ENCODE data around the gene CDKAL1. TPM values are rescaled to one million over a fixed set of nuclear protein-coding genes. Genes with fewer than 3 reads are reported as not detected.

CDKAL1 gene
- polyA plus RNA-seq, 2 of the 4 experiments (the other 2 are of a cell fraction) = 4.7 to 8.3 TPM

GRCh38 chr6:21141616-21142303, 607.5 kb downstream of the CDKAL1 start:
- CTCF ChIA-PET = no interaction called here
- ATAC-seq = no peak

GRCh38 chr6:21142741-21143140, 608.5 kb downstream of the CDKAL1 start:
- Histone ChIP-seq H3K4me2 (no peak overlapping the region), H3K9me3 (no peaks in the 10 kb centered on the region), H3K4me3 (no peak overlapping the region), H3K27ac (no peak overlapping the region), H3K4me1 (no peaks in the 10 kb centered on the region)
- ATAC-seq (no peak), FAIRE-seq (no peak), DNase-seq (ENCODE audit: low read depth in 1 of 2, low spot score in 1 of 2) (no peak)
- POLR2A ChIA-PET = no interaction called here
- WGBS (ENCODE audit: missing lambda C conversion rate) = 87% methylated on average over 3 of the region's 3 CpGs
- TF ChIP-seq HEYL (CRISPR knock-in tag; IDR thresholded peaks at IDR 0.05) (no peak), REST (IDR thresholded peaks at IDR 0.05) (no peak), ZNF302 (CRISPR knock-in tag; IDR thresholded peaks at IDR 0.05) (no peak), ELK1 (IDR thresholded peaks at IDR 0.05; ENCODE audit: low read depth, low read length) (no peak), FOXS1 (CRISPR knock-in tag; IDR thresholded peaks at IDR 0.05) (no peak), CHD2 (IDR thresholded peaks at IDR 0.05; ENCODE audit: low read length, partially characterized antibody) (no peak), RAD21 (conservative IDR thresholded peaks at IDR 0.05 in 1 of 2, IDR thresholded peaks at IDR 0.05 in 1 of 2) (no peak), ZFP36 (IDR thresholded peaks at IDR 0.05; ENCODE audit: borderline replicate concordance, partially characterized antibody) (no peak), RNF2 (IDR thresholded peaks at IDR 0.05; ENCODE audit: borderline replicate concordance, low read depth) (no peak), RFX5 (IDR thresholded peaks at IDR 0.05) (no peak), PHF8 (IDR thresholded peaks at IDR 0.05; ENCODE audit: borderline replicate concordance, low read depth) (no peak), BHLHE40 (IDR thresholded peaks at IDR 0.05; ENCODE audit: low read depth, low read length) (no peak), TFCP2L1 (CRISPR knock-in tag; IDR thresholded peaks at IDR 0.05) (no peak)
- CTCF ChIA-PET = no interaction called here

More at GRCh38 chr6:21141616-21142303, 607.5 kb downstream of the CDKAL1 start:
- POLR2A ChIA-PET = no interaction called here
- H3K4me1 ChIP-seq = no peaks in the 10 kb centered on the region
- FAIRE-seq (no peak), DNase-seq (ENCODE audit: low read depth in 1 of 2, low spot score in 1 of 2) (no peak)
- no peak overlapping the region for H3K4me2 ChIP-seq
- no peaks in the 10 kb centered on the region for H3K9me3 ChIP-seq
- TF ChIP-seq TFCP2L1 (CRISPR knock-in tag; IDR thresholded peaks at IDR 0.05) (no peak), EHMT2 (IDR thresholded peaks at IDR 0.05; ENCODE audit: low read depth) (no peak), POLR2A (IDR thresholded peaks at IDR 0.05; ENCODE audit: low read length) (no peak), HDAC2 (IDR thresholded peaks at IDR 0.05) (no peak), RARB (CRISPR knock-in tag; IDR thresholded peaks at IDR 0.05) (no peak), REST (IDR thresholded peaks at IDR 0.05) (no peak)
- WGBS (ENCODE audit: missing lambda C conversion rate) = 90% methylated on average over 1 of the region's 1 CpG
- H3K27ac ChIP-seq = no peak overlapping the region
- no peak overlapping the region for H3K4me3 ChIP-seq
